ENCODE results near the gene GRB10.

GRB10 gene

DNA sequence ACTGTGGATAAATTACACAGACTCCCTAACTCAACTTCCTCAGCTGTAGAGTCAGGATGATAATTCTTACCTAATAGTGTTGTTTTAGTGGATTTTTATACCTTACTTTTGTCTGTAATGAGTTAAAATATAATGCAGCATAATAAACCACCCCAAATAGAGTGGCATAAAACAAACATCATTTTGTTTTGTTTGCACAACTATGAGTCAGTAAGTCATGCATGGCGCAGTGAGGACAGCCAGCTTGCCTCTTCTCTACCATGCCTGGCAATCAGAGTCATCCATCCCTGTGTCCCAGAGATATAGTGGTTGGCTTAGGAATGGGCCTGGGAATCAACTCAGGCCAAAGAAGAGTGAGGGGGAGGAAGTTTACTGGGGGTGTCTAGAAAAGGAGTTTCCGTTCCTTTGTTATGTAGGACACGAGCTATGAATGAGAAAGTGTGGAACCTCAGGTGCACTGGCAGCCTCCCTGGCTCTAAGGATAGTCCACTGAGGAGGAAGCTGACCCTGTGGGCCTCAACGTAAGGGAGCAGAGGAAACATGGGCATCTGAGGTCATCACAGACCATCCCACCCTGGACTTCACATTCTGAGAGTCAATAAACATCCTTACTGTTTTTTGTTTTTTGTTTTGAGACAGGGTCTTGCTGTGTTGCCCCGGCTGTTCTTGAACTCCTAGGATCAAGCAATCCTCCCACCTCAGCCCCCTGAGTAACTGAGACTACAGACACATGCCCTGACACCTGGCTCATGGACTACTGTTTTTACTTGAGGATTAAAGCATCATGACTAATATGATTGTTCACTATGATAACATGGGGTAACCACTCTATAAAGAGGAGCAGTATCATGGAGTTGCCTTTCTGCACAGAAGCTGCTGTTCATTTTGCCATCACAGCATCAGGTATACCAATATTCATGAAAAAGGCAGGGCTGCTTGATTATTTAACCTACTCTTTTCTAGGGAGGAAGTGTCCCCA lies 21.0 kb upstream of the GRB10 start:
- no peak for DNase-seq

DNA sequence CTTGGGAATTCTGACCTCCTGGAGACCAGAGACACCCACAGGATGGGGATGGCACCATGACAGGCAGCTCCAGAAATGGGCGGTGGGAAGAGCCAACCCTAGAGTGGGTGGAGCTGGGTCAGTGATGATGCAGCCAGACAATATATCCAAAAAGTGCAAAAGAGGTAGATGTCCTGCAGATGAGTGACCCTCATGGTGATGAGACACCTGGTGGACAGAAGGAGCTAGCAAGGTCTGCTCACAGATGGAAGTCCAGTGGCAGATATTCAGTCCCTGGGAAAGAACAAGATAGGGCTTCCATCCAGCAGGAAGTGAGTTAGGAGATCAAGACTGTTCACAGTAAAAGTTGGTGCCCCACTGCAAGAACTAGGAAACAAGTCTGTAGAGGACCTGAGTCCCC lies 19.2 kb upstream of the GRB10 start:
- no peak for DNase-seq

DNA sequence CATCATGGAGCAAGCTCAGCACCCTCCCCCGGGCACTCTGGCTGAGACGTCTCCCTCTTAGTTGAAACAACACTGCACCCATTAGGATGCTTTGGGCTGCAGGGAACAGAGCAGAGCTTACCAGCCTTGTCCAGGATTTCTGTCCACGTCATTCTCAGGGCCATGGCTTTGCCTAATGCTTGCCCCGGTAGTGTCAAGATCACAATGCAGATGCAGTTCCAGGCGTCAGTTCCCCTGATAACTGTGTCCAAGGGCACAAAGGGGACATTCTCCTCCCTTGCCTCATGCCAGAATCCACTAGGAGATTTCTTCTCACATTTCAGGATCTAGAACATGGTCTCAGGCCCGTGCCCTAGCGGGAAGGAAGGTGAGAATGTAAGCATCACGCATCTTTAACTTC lies 17.2 kb upstream of the GRB10 start:
- no peak for DNase-seq

DNA sequence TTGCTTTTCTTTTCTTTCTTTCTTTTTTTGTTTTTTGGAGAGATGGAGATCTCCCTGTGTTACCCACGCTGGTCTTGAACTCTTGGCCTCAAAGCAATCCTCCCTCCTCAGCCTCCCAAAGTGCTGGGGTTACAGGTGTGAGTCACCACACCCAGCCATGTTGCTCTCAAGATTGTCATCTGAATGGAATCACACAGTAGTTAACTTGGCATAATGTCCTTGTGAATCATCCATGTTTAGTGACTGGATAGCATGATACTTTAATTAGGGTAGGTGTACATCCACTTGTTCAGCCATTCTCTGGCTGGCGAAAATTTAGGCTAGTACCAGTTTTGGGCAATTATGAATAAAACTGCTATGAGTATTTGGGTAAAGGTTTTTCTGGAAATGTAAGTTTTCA lies 15.4 kb upstream of the GRB10 start:
- no peak for DNase-seq

DNA sequence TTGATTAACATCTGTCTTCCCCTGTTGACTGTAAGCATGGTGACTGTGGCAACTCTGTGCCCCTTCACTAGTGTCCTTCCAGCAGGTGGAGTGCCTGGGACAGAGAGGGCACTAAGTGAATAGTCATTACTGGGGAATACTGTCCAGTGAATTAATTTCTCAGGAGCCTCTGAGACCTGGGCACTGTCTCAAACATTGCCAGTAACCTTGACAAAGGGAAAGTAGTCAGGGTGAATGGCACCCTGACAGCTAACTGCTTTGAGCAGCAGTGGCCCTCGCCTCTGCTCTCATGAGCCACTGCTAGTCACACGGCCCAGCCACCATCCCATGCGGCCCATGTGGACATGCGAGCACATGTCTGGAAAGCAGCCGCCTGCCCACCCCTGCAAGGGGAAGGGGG lies 13.1 kb upstream of the GRB10 start:
- DNase-seq = no peak

DNA sequence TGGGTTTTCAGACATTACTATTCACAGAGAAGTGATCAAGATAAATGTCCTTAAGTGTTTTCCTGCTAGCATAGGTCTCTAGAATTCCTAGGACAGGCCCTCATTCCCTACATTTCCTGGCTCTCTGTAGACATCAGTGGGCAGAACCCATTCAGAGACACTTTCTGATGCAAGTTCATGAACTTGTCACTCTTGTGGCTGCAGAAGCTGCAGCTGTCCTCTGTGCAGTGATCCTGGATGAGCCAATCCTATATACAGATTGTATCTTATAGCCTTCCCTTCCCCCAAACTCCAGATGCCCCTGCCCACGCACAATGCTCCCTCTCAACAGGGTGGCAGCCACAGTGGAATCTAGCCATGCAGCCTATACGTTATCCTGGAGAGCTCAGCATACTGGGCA lies 12.6 kb upstream of the GRB10 start:
- peak; percentile 32 for DNase-seq

DNA sequence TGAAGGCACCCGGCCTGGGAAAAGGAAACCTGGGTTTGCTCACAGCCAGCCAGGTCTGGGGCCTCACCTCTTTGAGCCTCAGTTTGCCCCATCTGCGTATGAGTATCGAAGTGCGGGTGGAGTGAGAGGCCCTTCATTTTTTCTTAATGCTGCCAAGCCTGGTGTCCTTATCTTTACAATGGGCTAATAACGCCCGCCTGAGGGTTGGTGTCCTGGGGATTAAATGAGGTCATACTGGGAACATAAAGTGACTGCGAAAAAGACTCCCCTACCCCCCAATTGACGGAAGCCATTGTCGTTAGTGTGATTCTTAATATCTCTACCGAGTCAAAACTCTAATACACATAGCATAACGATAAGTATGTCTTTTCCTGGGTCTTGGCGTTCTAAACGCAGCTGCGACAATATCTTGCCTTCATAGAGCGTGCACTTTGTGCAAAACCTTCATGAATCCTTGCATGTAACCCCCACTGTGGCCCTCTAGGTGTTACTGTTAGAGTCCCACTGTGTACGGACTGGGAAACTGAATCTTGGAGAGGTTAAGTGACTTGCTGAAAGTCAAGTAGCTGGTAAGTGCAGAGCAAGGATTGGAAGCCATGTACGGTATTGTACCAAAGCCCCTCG lies 11.4 kb upstream of the GRB10 start:
- DNase-seq = no peak

DNA sequence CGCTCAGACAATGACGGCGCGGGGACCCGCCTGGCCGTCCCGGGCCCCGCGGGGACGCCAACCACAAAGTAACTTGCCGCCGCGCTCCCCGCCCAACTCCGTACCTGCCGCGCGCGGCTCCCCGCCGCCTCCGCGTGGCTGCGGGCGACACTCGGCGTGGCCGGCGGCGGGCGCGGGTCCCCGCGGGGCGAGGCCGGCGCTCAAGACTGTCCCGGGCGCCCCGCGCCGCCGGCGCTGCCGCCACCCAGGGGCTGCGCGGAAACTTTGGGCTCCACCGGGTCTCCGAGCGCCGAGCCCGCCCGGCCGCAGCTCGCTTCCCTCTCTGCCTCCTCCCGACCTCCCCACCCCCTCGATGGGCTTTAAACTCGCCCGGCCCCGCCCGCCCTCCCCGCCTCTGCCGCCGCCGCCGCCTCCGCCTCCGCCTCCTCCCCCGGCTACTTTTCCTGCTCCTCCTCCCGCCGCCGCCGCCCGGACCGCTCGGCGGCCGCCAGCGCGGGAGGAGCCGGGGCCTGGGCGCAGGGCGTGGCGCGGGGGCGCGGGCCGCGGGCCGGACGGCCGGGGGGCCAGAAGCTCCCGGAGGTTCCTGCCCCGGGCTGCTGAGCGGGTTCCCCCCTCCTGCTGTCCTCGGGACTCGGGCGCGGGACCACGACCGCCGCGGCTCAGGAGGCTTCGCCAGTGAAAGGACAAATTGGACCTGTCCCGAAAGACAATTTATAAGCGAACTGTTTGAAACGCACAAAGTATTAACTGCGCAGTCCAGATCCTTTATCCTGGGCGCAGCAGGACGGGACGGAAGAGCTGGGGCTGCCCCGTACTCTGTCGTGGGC lies 10.6 kb upstream of the GRB10 start:
- DNase-seq = peak; percentile 43

DNA sequence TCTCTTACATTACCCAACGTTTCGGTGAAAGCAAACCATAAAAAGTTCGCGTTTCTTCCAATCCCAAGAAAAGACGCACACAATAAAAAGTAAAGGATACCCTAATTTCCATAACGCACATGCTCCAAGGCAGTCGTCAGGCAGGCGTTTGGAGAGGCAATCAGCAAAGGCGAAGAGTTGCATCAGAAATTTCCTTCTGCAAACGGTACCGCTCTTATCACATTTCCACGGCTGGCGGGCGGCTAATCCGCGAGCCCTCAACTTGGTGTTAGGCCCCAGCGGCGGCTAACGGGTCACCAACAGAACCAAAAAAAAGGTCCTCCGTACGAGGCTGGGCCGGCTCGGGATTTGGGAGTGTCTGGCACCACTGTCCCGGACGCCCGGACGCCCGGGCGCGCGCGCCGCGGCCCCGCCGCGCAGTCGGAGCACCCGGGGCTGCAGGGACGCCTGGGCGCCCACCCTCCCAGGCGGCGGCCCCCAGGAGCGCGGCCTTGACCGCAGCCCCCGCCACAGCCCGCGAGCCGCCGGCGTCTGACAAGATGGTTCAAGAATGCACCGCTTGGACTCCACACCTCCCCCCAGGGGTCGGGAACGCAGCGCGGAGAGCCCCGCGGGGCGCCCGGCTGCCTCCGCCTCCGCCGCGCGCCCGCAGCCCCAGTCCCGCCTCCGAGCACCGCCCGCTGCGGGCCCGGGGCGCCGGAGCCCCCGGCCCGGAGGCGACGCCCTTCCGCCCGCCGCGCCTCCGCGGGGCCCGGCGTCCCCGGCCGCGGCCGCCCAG lies 9.8 kb upstream of the GRB10 start:
- peak; percentile 37 for DNase-seq

DNA sequence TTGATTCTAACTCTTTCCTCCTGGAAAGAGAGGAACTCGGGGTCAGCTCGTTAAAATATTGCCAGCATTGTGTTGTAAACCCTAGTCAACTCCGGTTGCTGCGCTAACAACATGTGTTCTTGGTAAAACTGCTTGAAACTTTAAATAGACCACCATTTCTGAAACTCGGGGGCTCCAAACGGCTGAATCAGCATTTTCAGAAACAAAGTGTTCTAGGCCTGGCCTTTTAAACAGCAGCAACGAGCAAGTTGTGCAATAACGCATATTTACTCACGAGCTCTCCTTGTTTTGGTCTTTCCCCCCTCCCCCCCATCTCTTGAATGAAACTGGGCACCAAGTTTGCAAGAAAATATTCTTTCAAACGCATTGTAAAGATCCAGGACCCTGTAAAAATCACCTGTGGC lies 9.2 kb upstream of the GRB10 start:
- no peak for DNase-seq

DNA sequence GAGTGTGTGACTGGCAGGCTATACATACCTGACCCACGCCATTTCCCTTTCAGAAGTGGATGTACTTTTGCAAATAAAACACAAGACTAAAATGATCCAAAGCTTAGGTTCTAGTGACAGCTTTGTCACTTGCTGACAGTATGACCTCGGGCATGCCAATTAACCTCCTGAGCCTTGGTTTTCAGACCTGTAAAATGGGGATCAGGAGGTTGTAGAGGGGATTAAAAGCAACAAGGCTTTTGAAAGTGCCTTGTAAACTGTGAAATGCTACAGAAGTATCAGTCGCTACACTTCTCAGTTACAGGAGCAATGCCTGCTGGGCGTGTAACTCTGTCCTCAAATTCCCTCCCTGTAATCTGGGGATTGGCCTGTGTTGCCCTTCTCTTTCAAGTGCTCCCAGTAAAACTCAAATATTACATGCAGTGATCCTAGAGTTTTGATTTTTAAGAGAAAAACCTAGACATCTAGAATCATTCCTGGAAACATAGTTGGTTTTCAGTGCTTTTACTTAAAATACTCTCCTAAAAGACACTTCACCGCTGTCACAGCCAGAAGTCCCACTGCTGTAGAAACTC lies 8.8 kb upstream of the GRB10 start:
- no peak for DNase-seq

DNA sequence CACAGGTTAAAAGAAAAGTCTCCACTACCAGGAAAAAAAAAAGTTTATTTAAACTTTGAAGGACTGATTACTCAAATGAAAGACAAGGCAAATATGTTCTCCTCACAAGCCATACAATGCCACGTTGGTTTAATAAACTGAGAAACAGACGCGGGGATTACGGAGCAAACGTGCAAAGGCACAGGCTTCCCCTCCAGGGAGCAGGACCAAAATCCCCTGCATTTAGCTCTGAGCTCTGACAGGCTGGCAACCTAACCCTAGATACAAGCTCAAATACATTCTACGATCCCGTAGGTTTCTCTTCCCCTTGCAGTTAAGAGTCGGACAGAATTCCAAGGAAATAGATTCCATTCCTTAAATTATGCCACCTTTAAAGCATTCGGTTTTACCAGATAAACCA lies 7.7 kb upstream of the GRB10 start:
- no peak for DNase-seq

DNA sequence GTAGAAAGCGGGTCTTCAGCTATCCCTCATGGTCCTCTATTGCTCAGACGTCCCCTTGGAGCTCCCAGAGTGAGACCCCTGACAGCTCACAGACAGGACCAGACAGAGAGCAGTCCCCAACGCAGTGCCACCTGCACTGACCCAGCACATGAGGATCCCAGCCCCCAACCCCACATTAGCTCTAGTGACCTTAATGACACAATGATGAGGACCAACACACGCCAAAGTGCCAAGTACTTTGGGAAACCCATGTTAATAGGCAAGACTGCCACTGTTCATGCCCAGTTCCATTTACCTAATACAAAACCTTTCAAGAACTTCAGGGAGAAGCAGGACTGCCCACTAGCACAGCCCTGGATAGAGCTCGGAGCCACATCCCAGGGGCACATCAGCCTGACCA lies 5.7 kb upstream of the GRB10 start:
- no peak for DNase-seq

DNA sequence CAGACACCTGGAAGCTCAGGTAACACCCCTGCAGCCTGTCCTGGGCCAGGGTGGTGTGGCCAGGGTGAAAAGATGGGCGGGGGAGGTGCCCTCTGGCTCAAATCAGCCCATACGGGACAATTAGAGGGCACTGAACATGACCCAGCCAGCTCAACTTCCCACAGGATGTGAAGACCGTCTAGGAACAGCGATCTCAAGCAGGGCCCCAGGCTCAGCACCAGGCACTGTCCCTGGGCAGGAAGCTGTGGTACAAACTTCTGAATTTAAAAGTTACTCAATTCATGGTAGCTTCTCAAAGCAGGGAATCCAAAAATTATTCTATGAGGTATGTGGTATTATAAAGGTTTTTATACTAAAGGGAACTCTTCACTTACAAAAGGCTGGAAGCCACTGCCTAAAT lies 5.1 kb upstream of the GRB10 start:
- DNase-seq = no peak

DNA sequence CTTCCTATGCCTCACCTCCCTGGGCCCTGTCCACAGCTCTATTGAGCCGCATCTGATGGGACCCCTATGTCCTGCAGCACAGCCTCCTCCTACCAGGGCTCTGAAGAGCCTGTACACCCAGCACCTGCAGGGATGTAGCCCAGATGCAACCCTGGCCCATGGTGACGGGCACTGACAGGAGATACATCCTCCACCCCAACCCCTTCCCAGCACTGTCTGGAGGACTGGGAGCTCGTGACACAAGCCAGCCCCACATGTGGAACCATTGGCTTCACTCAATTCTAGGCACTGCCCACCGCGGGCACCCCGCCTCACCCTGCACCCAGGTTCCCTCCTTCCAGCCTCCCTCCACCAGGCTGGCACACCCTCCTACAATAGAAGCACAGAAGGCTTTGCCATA lies 2.6 kb upstream of the GRB10 start:
- no peak for DNase-seq

DNA sequence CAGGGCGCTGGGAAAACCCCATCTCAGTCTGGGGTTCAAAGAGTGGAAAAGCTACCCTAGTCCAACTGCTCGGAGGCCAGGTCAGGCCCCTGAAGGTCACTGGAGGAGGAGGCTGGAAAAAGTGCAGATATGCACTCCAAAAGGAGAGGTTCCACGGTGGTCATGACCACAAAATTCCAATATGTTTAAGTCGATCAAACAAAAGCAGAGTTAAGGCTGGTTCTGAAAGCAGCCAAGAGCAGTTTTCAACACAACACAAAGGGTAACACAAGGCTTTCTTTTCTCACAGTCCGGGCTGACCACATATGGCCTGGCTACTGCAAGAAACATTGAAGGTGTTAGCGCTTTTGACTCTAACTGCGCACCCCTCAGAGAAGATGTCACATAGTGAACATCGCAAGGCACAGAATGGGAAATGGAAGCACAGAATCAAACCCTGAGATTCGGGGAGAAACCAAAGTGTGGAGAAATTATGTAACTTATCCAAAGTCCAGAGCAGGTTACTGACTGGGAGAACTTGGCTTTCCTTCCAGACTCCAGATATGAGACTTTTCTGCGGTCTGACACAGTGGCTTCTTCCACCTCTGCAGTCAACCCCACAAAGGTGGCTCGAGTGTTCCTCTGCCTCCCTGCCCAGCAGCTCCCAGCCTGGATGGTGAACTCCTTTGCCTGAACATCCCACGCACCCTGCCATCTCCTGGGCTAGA lies 1.3 kb upstream of the GRB10 start:
- DNase-seq = no peak

DNA sequence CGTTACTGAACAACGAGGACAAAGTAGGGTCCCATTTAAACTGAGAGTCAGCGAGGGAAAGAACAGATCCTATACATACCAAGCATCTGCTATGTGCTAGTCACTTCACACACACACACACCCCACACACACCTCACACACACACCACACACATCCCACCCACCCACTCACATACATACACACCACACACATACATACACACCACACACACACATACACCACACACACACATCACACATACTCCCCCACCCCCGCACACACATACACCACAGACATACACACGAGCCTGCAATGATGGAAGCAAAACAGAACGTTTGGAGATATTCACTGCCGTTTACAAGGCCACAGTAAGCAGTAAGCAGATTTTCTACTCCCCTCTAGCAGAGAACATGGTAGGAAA lies 607 bp upstream of the GRB10 start:
- no peak for DNase-seq

DNA sequence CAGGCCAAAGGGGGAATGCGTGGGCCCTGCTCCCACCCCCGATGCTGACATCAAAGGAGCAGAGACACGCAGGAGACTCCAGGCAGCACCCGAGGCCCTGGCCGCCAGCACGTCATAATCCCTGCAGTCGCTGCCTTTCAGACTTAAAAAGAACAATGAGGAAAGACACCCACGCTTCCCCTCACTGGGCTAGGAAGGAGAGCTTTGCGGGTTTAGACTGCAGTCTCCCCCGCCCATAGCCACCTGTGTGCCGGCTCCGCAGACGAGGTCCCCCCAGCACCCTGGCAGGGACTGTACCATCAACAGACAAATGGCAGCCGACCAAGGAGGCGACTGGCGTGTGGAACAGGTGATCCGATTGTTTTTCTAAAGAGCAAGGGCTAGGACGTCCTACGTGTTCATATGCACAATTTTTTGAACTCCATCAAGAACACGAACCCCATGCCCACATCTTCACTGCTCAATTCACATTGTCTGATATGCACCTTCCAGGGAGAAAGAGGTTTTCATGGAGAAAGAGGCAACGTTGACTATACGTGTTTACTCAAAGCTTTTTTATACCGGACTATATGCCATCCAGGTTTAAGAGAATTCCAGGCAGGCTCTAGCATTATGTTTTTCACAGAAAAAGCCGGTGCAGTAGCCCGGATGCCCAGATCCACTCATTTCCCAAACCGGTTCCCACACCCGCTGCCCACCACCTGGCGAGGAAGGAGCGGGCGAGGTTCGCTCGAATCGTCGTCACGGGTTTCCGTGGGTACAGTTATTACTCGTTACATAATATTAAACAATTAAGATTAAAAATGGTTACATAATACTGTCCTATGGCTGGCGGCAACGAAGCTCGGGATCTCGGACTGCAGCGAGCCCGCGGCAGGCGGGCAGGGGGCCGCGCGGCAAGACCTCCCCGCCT lies 1.1 kb downstream of the GRB10 start:
- no peak for DNase-seq

DNA sequence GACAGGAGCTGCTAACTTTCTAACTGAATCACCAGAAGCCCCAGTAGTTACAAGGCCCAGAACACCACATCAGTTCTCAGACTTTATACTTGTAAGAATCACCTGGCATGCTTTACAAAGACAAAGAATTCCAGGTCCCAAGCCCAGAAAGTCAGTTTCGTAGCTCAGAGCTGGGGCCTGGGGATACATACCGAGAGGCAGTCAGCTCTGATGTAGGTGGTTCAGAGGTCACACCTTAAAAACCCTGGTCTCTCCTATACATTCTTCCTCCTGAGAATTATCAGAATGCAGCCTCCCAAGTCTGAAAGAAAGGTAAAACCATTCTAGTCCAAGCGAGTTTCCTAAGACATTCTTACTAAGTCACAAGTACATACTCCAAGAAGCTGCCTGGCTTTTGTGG lies 2.3 kb downstream of the GRB10 start:
- DNase-seq = no peak

DNA sequence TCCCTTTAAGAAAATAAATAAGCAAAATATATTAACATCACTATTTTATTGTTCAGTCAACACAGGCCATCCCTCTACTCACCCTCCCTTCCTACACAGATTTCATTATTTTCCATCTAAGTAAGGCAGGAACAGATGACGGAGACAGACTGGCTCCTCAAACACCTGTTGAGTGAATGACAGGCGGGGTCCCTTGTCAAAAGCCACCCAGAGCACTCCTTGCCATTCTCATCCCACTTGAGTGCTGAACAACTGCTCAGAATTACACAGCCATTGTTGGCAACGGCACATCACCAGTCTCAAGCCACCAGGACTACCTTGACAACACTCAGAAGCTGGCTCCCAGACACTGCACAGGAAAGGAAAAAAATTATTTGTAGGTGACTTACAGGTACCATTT lies 3.3 kb downstream of the GRB10 start:
- no peak for DNase-seq

DNA sequence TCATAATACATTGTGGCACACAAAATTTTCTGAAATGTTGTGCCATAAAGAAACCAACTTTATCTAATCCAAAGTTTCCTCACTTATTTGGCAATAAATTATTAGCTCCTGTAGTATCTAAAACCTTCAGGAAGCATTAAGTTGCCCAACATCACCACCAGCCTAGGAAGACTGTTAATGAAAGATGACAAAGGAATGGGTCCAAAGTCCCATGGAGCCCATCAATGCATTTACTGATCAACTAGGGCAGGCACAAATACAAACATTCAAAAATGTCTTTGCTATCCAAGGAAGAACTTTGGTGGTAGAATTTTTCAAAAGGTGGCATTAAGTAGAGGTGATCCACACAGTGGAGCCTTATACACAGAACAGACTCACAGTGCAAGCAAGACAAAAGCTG lies 4.5 kb downstream of the GRB10 start:
- DNase-seq = no peak
